SU-DHL-6 (cell line): Measurements from ENCODE around the gene CBY1.

Source experiments
- H2AFZ ChIP-seq: fragments of 200-600 bp; sonication (generic); 2 replicates; pipeline ENCODE4 v1.6.1; 2014; ENCODE audit warnings: low read depth, mild to moderate bottlenecking, moderate library complexity, mixed read lengths, antibody characterized with exemption, low read length; ENCODE audit not compliant: severe bottlenecking
- H3F3A ChIP-seq: fragments of 200-600 bp; shearing (Covaris generic); 2 replicates; pipeline ENCODE4 v1.6.0; 2016; ENCODE audit warnings: antibody characterized with exemption, mild to moderate bottlenecking; ENCODE audit not compliant: insufficient read depth
- H3K27ac ChIP-seq: fragments of 200-600 bp; sonication (generic); 2 replicates; pipeline ENCODE4 v1.5.1; 2016; ENCODE audit warnings: low read depth, mild to moderate bottlenecking, low read length, moderate library complexity, mixed read lengths
- H3K27me3 ChIP-seq: fragments of 200-600 bp; sonication (generic), shearing (Covaris generic); 2 replicates; pipeline ENCODE4 v1.6.0; 2014; ENCODE audit warnings: mild to moderate bottlenecking, low read length
- H3K36me3 ChIP-seq: fragments of 200-600 bp; sonication (generic); 2 replicates; pipeline ENCODE4 v1.6.1; 2014; ENCODE audit warnings: mild to moderate bottlenecking, low read length, mixed read lengths
- H3K4me2 ChIP-seq: fragments of 300-600, 200-600 bp; shearing (Covaris generic), sonication (generic); 2 replicates; pipeline ENCODE4 v1.6.0; 2014; ENCODE audit warnings: low read length, low read depth, mild to moderate bottlenecking; ENCODE audit not compliant: poor library complexity, severe bottlenecking
- H3K4me3 ChIP-seq: fragments of 200-600 bp; sonication (generic); 2 replicates; pipeline ENCODE4 v1.5.1; 2014; ENCODE audit warnings: antibody characterized with exemption, low read length, mild to moderate bottlenecking, mixed read lengths; ENCODE audit not compliant: insufficient read depth, poor library complexity, severe bottlenecking
- H3K79me2 ChIP-seq: fragments of 200-600 bp; sonication (generic); 2 replicates; pipeline ENCODE4 v1.6.1; 2014; ENCODE audit warnings: mild to moderate bottlenecking, low read length, moderate library complexity; ENCODE audit not compliant: insufficient read depth
- H3K9ac ChIP-seq: fragments of 200-600 bp; sonication (generic); 2 replicates; pipeline ENCODE4 v1.7.0; 2014; ENCODE audit warnings: mild to moderate bottlenecking, low read length
- H3K9me2 ChIP-seq: fragments of 200-600 bp; sonication (generic); replicated peaks from 2 replicates; pipeline ENCODE4 v1.6.1; 2014; ENCODE audit warnings: low read length; ENCODE audit not compliant: insufficient read depth
- H3K9me3 ChIP-seq: fragments of 200-600 bp; sonication (generic); 2 replicates; pipeline ENCODE4 v1.6.1; 2014; ENCODE audit warnings: low read length, mixed read lengths; ENCODE audit not compliant: insufficient read depth
- H4K20me1 ChIP-seq: fragments of 200-600 bp; sonication (generic); 2 replicates; pipeline ENCODE4 v1.6.1; 2014; ENCODE audit warnings: low read depth, mild to moderate bottlenecking, antibody characterized with exemption, low read length, moderate library complexity, mixed read lengths
- CTCF ChIP-seq: fragments of 200-600 bp; sonication (generic); IDR thresholded peaks from one replicate; pipeline ENCODE4 v1.5.1; 2017; ENCODE audit warnings: antibody characterized with exemption, mild to moderate bottlenecking, low read length, moderate library complexity; ENCODE audit not compliant: insufficient read depth, poor library complexity, severe bottlenecking
- EZH2phosphoT487 ChIP-seq: fragments of 200-600 bp; sonication (generic), shearing (Covaris generic); conservative IDR thresholded peaks from 2 replicates; pipeline ENCODE4 v1.6.1; 2018; ENCODE audit warnings: mild to moderate bottlenecking, antibody characterized with exemption, low read length, moderate library complexity, mixed read lengths

Gene CBY1

GRCh38 chr22:38699143-38699542 is 42.7 kb downstream of the CBY1 start:
- TF ChIP-seq CTCF = no peak
- no peak for TF ChIP-seq EZH2phosphoT487
- Histone ChIP-seq H3K36me3 (no peaks in the 10 kb centered on the region), H3K27me3 (no peaks in the 10 kb centered on the region), H3K9me3 (no peaks in the 10 kb centered on the region), H3K27ac (peak overlapping the region; percentile 73; the same call in 1 of the 2 replicates), H4K20me1 (no peaks in the 10 kb centered on the region), H3K79me2 (peaks cover 50% of the 10 kb centered on the region), H3F3A (peaks cover 8% of the 10 kb centered on the region; the same call in 1 of the 2 replicates), H3K9me2 (no peaks in the 10 kb centered on the region), H3K4me3 (peak overlapping the region; percentile 89), H2AFZ (no peak overlapping the region), H3K9ac (peak overlapping the region; percentile 98), H3K4me2 (peak overlapping the region; percentile 100)

DNA sequence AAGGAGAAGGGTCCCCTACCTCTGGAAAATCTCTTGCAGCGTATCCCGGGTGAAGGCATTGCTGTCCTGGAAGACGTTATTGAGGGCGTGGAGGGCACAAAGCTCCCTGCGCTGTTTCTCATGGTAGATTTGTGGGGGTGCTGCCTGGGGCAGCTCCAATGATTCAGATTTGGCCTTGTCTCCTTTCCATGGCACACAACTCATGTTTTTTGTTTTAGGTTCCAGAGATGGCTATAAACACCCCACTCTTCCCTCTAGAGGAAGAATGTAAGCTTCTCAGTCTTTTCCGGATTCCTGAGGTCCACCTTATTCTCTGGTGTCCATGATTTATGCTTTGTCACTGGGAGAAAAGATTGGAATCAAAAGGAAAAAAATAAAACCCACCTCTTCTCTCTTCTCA is 43.3 kb downstream of the CBY1 start:
- H3K9me2 ChIP-seq = no peaks in the 10 kb centered on the region
- peak overlapping the region; percentile 98 for H3K9ac ChIP-seq
- H3K79me2 ChIP-seq = peaks cover 49% of the 10 kb centered on the region
- TF ChIP-seq EZH2phosphoT487 = no peak
- TF ChIP-seq CTCF = no peak
- H3F3A ChIP-seq = peaks cover 8% of the 10 kb centered on the region; the same call in 1 of the 2 replicates
- H3K4me2 ChIP-seq = peak overlapping the region; percentile 100
- H4K20me1 ChIP-seq = no peaks in the 10 kb centered on the region
- H3K36me3 ChIP-seq = no peaks in the 10 kb centered on the region
- peak overlapping the region; percentile 73 for H3K27ac ChIP-seq
- peak overlapping the region; percentile 89 for H3K4me3 ChIP-seq
- H3K27me3 ChIP-seq = no peaks in the 10 kb centered on the region
- H2AFZ ChIP-seq = no peak overlapping the region
- no peaks in the 10 kb centered on the region for H3K9me3 ChIP-seq

GRCh38 chr22:38700270-38700788 is 43.9 kb downstream of the CBY1 start:
- peak overlapping the region; percentile 78 for H2AFZ ChIP-seq

More at GRCh38 chr22:38700270-38700788, 43.9 kb downstream of the CBY1 start:
- Histone ChIP-seq H3F3A (peaks cover 8% of the 10 kb centered on the region; the same call in 1 of the 2 replicates), H3K4me3 (peak overlapping the region; percentile 89), H3K9ac (peak overlapping the region; percentile 98), H3K27ac (peak overlapping the region; percentile 73), H3K9me3 (no peaks in the 10 kb centered on the region), H3K9me2 (no peaks in the 10 kb centered on the region), H3K79me2 (peaks cover 44% of the 10 kb centered on the region), H3K27me3 (no peaks in the 10 kb centered on the region), H3K4me2 (peak overlapping the region; percentile 100), H3K36me3 (no peaks in the 10 kb centered on the region), H4K20me1 (no peaks in the 10 kb centered on the region)
- TF ChIP-seq CTCF (no peak), EZH2phosphoT487 (no peak)
